Activated naive CD4-positive, alpha-beta T cell treated with anti-CD3 and anti-CD28 coated beads for 36 hours (primary cell): Measurements from ENCODE around the gene ANO2. TPM values are rescaled to one million over a fixed set of nuclear protein-coding genes. Genes with fewer than 3 reads are reported as not detected.

Source experiments
- CTCF ChIA-PET: fragments of 350-600 bp; sonication (Branson Sonifier 250); formaldehyde crosslinking; loops from one replicate; lab custom pipeline; 2021; ENCODE audit warnings: antibody characterized with exemption; lab: Charles Lee
- DNase-seq: peaks from one replicate; pipeline ENCODE4 v3.0.0-alpha.2; 2020
- H3K27ac Mint-ChIP-seq: one replicate; pipeline ENCODE4 v1.8.0; 2021; ENCODE audit warnings: mild to moderate bottlenecking, mixed read lengths
- H3K27me3 Mint-ChIP-seq: one replicate; pipeline ENCODE4 v1.8.0; 2021; ENCODE audit warnings: low read depth, mixed read lengths
- H3K36me3 Mint-ChIP-seq: one replicate; pipeline ENCODE4 v1.8.0; 2021; ENCODE audit warnings: low read depth, mixed read lengths
- H3K4me1 Mint-ChIP-seq: one replicate; pipeline ENCODE4 v1.8.0; 2021; ENCODE audit warnings: low read depth, mixed read lengths
- H3K4me3 Mint-ChIP-seq: one replicate; pipeline ENCODE4 v1.8.0; 2021; ENCODE audit warnings: mild to moderate bottlenecking, moderate library complexity, mixed read lengths
- H3K9me3 Mint-ChIP-seq: one replicate; pipeline ENCODE4 v1.8.0; 2021; ENCODE audit warnings: mixed read lengths
- intact Hi-C: fragments of 100-400 bp; cut with micrococcal nuclease; formaldehyde crosslinking; loops from one replicate; pipeline ENCODE4 v1.15.1; 2023
- total RNA-seq, 2 experiments: library from RNA; stranded (reverse); gene quantifications; one replicate each; pipeline ENCODE4 v1.2.3, GENCODE V29; 2021

ANO2 gene
- total RNA-seq, 2 experiments from 2014 or later: not detected

- Mint-ChIP-seq H3K27ac (no peak overlapping the region), H3K36me3 (no peaks in the 10 kb centered on the region), H3K4me1 (no peaks in the 10 kb centered on the region), H3K4me3 (no peak overlapping the region), H3K27me3 (peaks cover 3% of the 10 kb centered on the region), H3K9me3 (no peaks in the 10 kb centered on the region)
- intact Hi-C loops: loop anchor here (10.0 kb wide), 1 partner anchor 128 kb away; no protein-coding TSS in a partner anchor
- peak; percentile 12 for DNase-seq
- CTCF ChIA-PET: interaction anchor here (1.1 kb wide), 1 partner anchor 17 kb away, joined by 4 read pairs; no protein-coding TSS in a partner anchor
Measured at GRCh38 chr12:5872745-5873144, 72.3 kb downstream of the ANO2 start.

- intact Hi-C loops: loop anchor here (10.0 kb wide), 1 partner anchor 127 kb away; no protein-coding TSS in a partner anchor
- CTCF ChIA-PET: no interaction called here
- no peaks in the 10 kb centered on the region for H3K9me3 Mint-ChIP-seq
Measured at GRCh38 chr12:5871741-5872140, 73.3 kb downstream of the ANO2 start.

GRCh38 chr12:5870183-5870582 lies 74.9 kb downstream of the ANO2 start:
- no peak overlapping the region for H3K27ac Mint-ChIP-seq
- intact Hi-C loops: loop anchor here (10.0 kb wide), 1 partner anchor 125 kb away; no protein-coding TSS in a partner anchor
- H3K4me1 Mint-ChIP-seq: no peaks in the 10 kb centered on the region
- H3K27me3 Mint-ChIP-seq: no peaks in the 10 kb centered on the region
- no peak overlapping the region for H3K4me3 Mint-ChIP-seq
- no peaks in the 10 kb centered on the region for H3K36me3 Mint-ChIP-seq
- H3K9me3 Mint-ChIP-seq: no peaks in the 10 kb centered on the region
- CTCF ChIA-PET: no interaction called here
- no peak for DNase-seq

More at GRCh38 chr12:5871741-5872140, 73.3 kb downstream of the ANO2 start:
- Mint-ChIP-seq H3K36me3 (no peaks in the 10 kb centered on the region), H3K27ac (no peak overlapping the region), H3K4me3 (no peak overlapping the region), H3K27me3 (peaks cover 3% of the 10 kb centered on the region), H3K4me1 (no peaks in the 10 kb centered on the region)
- DNase-seq: no peak

- intact Hi-C loops: no loop called here
- no peak overlapping the region for H3K4me3 Mint-ChIP-seq
- no peak overlapping the region for H3K27ac Mint-ChIP-seq
- CTCF ChIA-PET: interaction anchor here (1.2 kb wide), 1 partner anchor 30 kb away, joined by 3 read pairs; no protein-coding TSS in a partner anchor
- DNase-seq: no peak
- no peaks in the 10 kb centered on the region for H3K9me3 Mint-ChIP-seq
- no peaks in the 10 kb centered on the region for H3K27me3 Mint-ChIP-seq
- H3K36me3 Mint-ChIP-seq: no peaks in the 10 kb centered on the region
- no peaks in the 10 kb centered on the region for H3K4me1 Mint-ChIP-seq
Measured at GRCh38 chr12:5868625-5869295, 76.3 kb downstream of the ANO2 start.

- CTCF ChIA-PET: no interaction called here
- DNase-seq: no peak
- no peaks in the 10 kb centered on the region for H3K27me3 Mint-ChIP-seq
- intact Hi-C loops: no loop called here
- H3K4me3 Mint-ChIP-seq: no peak overlapping the region
- no peaks in the 10 kb centered on the region for H3K4me1 Mint-ChIP-seq
- H3K27ac Mint-ChIP-seq: no peak overlapping the region
- H3K9me3 Mint-ChIP-seq: no peaks in the 10 kb centered on the region
- H3K36me3 Mint-ChIP-seq: no peaks in the 10 kb centered on the region
Measured at GRCh38 chr12:5865397-5865796, 79.7 kb downstream of the ANO2 start.

- H3K27me3 Mint-ChIP-seq: no peaks in the 10 kb centered on the region
- CTCF ChIA-PET: no interaction called here
- H3K4me3 Mint-ChIP-seq: no peak overlapping the region
- DNase-seq: no peak
- no peaks in the 10 kb centered on the region for H3K36me3 Mint-ChIP-seq
- intact Hi-C loops: no loop called here
- H3K27ac Mint-ChIP-seq: no peak overlapping the region
- H3K4me1 Mint-ChIP-seq: no peaks in the 10 kb centered on the region
- H3K9me3 Mint-ChIP-seq: no peaks in the 10 kb centered on the region
Measured at GRCh38 chr12:5864972-5865371, 80.1 kb downstream of the ANO2 start.

- no peaks in the 10 kb centered on the region for H3K36me3 Mint-ChIP-seq
- H3K9me3 Mint-ChIP-seq: no peaks in the 10 kb centered on the region
- H3K27me3 Mint-ChIP-seq: no peaks in the 10 kb centered on the region
- intact Hi-C loops: no loop called here
- no peak overlapping the region for H3K4me3 Mint-ChIP-seq
- CTCF ChIA-PET: no interaction called here
- H3K4me1 Mint-ChIP-seq: no peaks in the 10 kb centered on the region
- H3K27ac Mint-ChIP-seq: no peak overlapping the region
- DNase-seq: no peak
Measured at GRCh38 chr12:5864301-5864700, 80.8 kb downstream of the ANO2 start.

GRCh38 chr12:5861416-5861815 lies 83.6 kb downstream of the ANO2 start:
- intact Hi-C loops: no loop called here
- Mint-ChIP-seq H3K27me3 (no peaks in the 10 kb centered on the region), H3K36me3 (no peaks in the 10 kb centered on the region), H3K9me3 (no peaks in the 10 kb centered on the region), H3K4me1 (no peaks in the 10 kb centered on the region), H3K27ac (no peak overlapping the region), H3K4me3 (no peak overlapping the region)
- no peak for DNase-seq
- CTCF ChIA-PET: no interaction called here

- no peak for DNase-seq
- no peaks in the 10 kb centered on the region for H3K4me1 Mint-ChIP-seq
- H3K9me3 Mint-ChIP-seq: no peaks in the 10 kb centered on the region
- H3K27ac Mint-ChIP-seq: no peak overlapping the region
- H3K27me3 Mint-ChIP-seq: peaks cover 5% of the 10 kb centered on the region
- intact Hi-C loops: no loop called here
- no peak overlapping the region for H3K4me3 Mint-ChIP-seq
- CTCF ChIA-PET: no interaction called here
- H3K36me3 Mint-ChIP-seq: no peaks in the 10 kb centered on the region
Measured at GRCh38 chr12:5856692-5857091, 88.4 kb downstream of the ANO2 start.

GRCh38 chr12:5846950-5847349 lies 98.1 kb downstream of the ANO2 start:
- H3K27me3 Mint-ChIP-seq: peaks cover 7% of the 10 kb centered on the region
- H3K4me1 Mint-ChIP-seq: no peaks in the 10 kb centered on the region
- H3K27ac Mint-ChIP-seq: no peak overlapping the region
- no peaks in the 10 kb centered on the region for H3K36me3 Mint-ChIP-seq
- CTCF ChIA-PET: no interaction called here
- no peak overlapping the region for H3K4me3 Mint-ChIP-seq
- H3K9me3 Mint-ChIP-seq: peaks cover 2% of the 10 kb centered on the region
- intact Hi-C loops: no loop called here
- DNase-seq: no peak

- Mint-ChIP-seq H3K4me3 (no peak overlapping the region), H3K27ac (no peak overlapping the region), H3K36me3 (no peaks in the 10 kb centered on the region), H3K9me3 (no peaks in the 10 kb centered on the region), H3K4me1 (no peaks in the 10 kb centered on the region), H3K27me3 (no peaks in the 10 kb centered on the region)
- no peak for DNase-seq
- CTCF ChIA-PET: no interaction called here
- intact Hi-C loops: no loop called here
Measured at GRCh38 chr12:5840944-5841343, 104.1 kb downstream of the ANO2 start.

- DNase-seq: no peak
- no peaks in the 10 kb centered on the region for H3K36me3 Mint-ChIP-seq
- no peak overlapping the region for H3K4me3 Mint-ChIP-seq
- peaks cover 5% of the 10 kb centered on the region for H3K27me3 Mint-ChIP-seq
- CTCF ChIA-PET: no interaction called here
- H3K27ac Mint-ChIP-seq: no peak overlapping the region
- H3K9me3 Mint-ChIP-seq: no peaks in the 10 kb centered on the region
- intact Hi-C loops: no loop called here
- no peaks in the 10 kb centered on the region for H3K4me1 Mint-ChIP-seq
Measured at GRCh38 chr12:5830111-5830510, 114.9 kb downstream of the ANO2 start.

- Mint-ChIP-seq H3K27me3 (peaks cover 5% of the 10 kb centered on the region), H3K9me3 (peaks cover 4% of the 10 kb centered on the region), H3K36me3 (no peaks in the 10 kb centered on the region), H3K4me1 (no peaks in the 10 kb centered on the region), H3K4me3 (no peak overlapping the region), H3K27ac (no peak overlapping the region)
- intact Hi-C loops: no loop called here
- no peak for DNase-seq
- CTCF ChIA-PET: no interaction called here
Measured at GRCh38 chr12:5827591-5827990, 117.5 kb downstream of the ANO2 start.
